GM18505 (cell line): ENCODE results near the gene SUGCT.

Experiments used
- ATAC-seq: cut with Tn5 transposase; IDR thresholded peaks from one replicate; pipeline ENCODE4 v1.9.1; 2021; ENCODE audit not compliant: unreplicated experiment
- POLR2A ChIP-seq: IDR thresholded peaks from 4 replicates; pipeline ENCODE4 v1.6.1; 2011; ENCODE audit warnings: borderline replicate concordance; ENCODE audit not compliant: insufficient read depth, insufficient read length; ENCODE audit errors: extremely low read depth

SUGCT gene

DNA sequence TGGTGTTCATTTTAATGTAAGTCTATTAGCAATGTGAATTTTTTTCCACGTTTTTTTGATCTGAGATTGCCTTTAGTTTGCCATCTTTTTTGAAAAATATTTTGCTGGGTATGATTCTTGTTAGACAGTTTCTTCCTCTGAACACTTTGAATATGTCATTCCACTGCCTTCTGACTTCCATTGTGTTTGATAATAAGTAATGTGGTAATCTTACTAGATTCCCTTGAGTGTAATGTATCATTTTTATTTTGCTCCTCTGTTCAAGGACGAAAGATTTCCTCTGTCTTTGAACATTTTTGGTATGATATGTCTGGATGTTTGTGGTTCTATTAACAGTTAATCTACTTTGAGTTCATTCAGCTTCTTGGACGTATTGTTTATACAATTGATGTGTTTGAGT lies 371.4 kb downstream of the SUGCT start:
- no peak for ATAC-seq
- TF ChIP-seq POLR2A: no peak

GRCh38 chr7:40507166-40507565 lies 372.4 kb downstream of the SUGCT start:
- no peak for ATAC-seq
- TF ChIP-seq POLR2A: no peak

GRCh38 chr7:40509287-40509996 lies 374.6 kb downstream of the SUGCT start:
- no peak for TF ChIP-seq POLR2A
- ATAC-seq: no peak

GRCh38 chr7:40516376-40516775 lies 381.6 kb downstream of the SUGCT start:
- TF ChIP-seq POLR2A: no peak
- no peak for ATAC-seq

DNA sequence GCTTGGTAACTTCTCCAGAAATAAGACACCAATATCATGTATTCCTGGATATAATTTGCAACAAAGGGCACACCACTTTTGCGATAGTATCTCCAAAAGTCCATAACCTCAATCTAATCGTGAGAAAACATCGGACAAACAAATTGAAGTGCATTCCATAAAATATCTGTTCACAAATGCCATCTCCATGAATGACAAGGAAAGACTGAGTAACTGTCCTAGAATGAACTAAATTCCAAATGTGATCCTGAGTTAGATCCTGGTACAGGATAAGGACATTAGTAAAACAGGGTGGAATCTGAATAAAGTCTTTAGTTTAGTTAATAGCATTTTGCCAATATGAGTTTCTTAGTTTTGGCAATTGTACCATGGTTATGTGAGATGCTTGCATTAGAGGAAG lies 384.2 kb downstream of the SUGCT start:
- TF ChIP-seq POLR2A: no peak
- ATAC-seq: no peak

GRCh38 chr7:40520986-40521738 lies 386.4 kb downstream of the SUGCT start:
- no peak for ATAC-seq
- no peak for TF ChIP-seq POLR2A

- TF ChIP-seq POLR2A: no peak
- ATAC-seq: no peak
These were observed 391.0 kb downstream of the SUGCT start for GRCh38 chr7:40525764-40526163.

DNA sequence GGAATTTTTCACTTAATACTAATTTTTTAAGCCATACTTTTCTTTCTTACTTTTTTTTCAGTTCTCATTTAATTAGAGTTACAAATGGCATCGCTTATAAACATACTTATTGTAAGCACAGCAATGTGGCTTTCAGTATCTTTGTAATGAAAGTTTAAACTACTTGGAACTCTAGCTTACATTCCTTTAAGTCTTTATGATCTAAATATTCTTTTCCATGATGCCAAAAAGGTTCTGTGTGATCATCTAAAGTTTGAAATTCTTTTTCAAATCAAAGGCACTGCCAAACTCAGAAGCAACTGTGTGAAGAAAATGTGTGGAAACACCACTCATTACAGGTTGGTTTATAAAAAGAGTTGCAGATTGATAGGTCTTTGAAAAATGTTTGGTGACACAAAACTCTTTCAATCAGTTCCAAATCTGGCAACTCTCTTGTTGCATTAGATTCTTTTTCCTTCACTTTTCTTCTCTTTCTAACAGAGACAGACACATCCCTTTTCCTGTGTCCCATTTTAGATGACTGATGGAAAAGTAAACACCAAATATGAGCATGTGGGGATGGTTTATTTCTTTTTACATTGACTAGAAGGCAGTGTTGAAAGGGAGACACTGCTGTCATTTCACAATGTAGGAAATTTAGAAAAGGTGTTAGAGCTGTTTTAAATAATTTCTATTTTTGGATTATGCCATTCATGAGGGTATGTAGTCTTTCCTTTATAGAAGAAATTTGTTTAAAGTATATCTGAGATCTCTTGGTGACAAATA lies 392.3 kb downstream of the SUGCT start:
- no peak for ATAC-seq
- TF ChIP-seq POLR2A: no peak

DNA sequence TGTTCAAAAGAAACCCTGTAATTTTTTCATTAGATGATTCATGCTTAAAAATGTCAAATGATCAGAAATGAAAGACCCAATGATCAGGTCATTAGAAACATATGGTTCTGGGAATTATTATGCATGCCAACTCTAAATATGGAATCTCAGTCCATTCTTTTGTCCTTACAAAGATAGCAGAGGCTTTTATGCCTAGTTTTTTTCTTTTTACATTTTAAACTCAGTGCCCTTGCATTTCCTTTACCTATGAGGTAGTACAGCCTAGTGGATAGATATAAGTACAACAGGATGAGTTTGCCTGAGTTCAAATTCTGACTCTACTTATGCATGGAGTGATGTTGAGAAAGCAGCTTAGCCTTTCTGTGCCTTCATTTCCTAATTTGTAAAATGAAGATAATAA lies 392.9 kb downstream of the SUGCT start:
- no peak for TF ChIP-seq POLR2A
- ATAC-seq: no peak

DNA sequence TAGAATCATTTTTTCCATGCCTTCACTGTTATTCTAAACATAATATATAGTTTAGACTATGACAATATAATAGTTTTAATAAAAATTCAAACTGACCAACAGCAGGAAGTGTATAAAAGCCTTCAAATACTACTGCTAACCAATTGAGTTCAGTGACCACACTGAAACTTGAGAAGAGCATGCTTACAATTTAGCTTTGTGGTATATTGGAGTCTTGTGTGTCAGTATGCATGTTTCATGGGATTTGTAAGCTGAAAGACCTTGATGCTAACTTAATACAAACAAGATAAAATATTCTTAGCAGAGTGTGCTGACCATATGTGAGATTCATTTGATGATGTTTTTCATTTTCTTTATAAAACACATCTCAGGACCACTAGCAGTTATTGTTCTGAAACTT lies 395.5 kb downstream of the SUGCT start:
- no peak for TF ChIP-seq POLR2A
- ATAC-seq: no peak

DNA sequence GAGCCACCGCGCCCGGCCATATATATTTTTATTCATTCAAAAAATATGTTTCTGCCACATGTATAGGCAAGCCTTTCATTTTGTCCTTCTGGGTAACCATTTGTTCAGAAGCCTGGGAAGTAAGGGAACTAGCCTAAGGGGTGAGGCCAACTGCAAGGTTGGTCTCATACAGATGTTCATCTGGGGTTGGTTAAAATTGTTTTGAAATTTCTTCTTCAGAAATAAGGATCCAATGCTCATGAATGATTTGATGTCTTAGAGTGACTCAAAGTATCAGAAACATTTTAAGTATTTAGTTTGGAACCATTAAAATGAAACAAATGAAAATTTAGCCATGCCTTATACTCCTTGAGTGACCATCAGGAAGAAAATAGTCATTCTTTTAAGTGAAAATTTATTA lies 397.2 kb downstream of the SUGCT start:
- ATAC-seq: no peak

GRCh38 chr7:40535678-40536077 lies 400.9 kb downstream of the SUGCT start:
- TF ChIP-seq POLR2A: no peak
- ATAC-seq: no peak

More for the DNA sequence above, 397.2 kb downstream of the SUGCT start:
- no peak for TF ChIP-seq POLR2A

DNA sequence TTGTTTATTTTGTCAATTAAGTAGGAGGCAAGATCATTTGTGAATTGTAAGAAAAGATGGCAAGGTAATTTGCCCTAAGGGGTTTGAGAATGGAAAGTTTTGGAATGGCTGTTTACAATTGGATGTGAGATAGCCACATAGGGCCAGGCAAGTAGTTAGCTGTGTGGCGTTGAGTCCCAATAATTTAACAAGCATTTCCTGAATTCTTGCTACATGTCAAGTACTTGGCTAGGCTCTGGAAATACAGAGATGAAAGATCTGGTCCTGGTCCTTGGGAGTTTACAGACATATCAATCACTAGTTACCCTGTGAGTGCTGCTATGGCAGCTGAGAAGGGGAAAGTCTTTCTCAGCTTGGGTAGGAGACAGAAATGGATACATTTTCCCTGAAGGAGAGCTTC lies 401.6 kb downstream of the SUGCT start:
- no peak for TF ChIP-seq POLR2A
- ATAC-seq: no peak
